Measurements from ENCODE around the gene CYB561. TPM values are rescaled to one million over a fixed set of nuclear protein-coding genes. Genes with fewer than 3 reads are reported as not detected.

Gene CYB561
- total RNA-seq, 1 experiment from 2014 or later: 35.1 TPM

DNA sequence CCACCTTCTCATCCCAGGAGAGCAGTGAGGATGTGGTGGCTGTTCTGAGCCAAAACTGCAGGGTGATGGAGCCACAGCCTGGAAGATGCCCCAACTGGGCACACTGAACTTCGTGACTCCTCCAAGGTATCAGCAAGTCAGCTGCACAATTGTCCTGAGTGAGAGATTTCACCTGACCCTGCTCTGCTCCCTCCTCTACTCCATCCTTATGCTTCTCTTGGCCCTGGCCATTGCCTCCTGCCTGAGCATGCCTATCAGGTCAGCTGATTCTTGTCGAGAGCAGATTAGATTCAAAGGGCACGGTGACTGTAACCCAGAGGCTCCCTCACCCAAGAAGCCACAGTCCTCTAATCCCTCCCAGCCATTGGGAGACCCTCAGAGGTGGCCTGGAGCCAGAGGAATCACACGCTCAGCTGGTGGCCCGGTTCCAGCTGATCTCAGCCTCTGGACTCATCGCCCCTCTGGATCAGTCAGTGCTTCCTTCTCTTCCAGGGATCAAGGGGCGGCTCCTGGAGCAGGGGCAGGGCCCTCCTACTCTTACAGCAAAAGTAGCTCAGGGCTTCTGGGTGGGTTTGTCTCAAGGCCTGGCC lies 7.0 kb upstream of the CYB561 start:
- Mint-ChIP-seq H3K27ac (no peak overlapping the region), H3K27me3 (ENCODE audit: low read depth) (peaks cover 11% of the 10 kb centered on the region), H3K4me3 (no peak overlapping the region), H3K9me3 (no peaks in the 10 kb centered on the region), H3K36me3 (peaks cover 3% of the 10 kb centered on the region; the same call in 1 of the 2 replicates), H3K4me1 (peaks cover 25% of the 10 kb centered on the region)
- ChIA-PET CTCF (interaction anchor here (0.9 to 2.1 kb wide), 4 partner anchors 26 to 44 kb away, joined by 3 to 10 read pairs (median 6); no protein-coding TSS in a partner anchor), POLR2A (no interaction called here)
- no peak for DNase-seq (ENCODE audit: low spot score)
- TF ChIP-seq FOXJ3 (CRISPR knock-in tag; IDR thresholded peaks at IDR 0.05; ENCODE audit: borderline replicate concordance): no peak
- TF ChIP-seq EMX1 (CRISPR knock-in tag; IDR thresholded peaks at IDR 0.05): no peak
- ATAC-seq: no peak

DNA sequence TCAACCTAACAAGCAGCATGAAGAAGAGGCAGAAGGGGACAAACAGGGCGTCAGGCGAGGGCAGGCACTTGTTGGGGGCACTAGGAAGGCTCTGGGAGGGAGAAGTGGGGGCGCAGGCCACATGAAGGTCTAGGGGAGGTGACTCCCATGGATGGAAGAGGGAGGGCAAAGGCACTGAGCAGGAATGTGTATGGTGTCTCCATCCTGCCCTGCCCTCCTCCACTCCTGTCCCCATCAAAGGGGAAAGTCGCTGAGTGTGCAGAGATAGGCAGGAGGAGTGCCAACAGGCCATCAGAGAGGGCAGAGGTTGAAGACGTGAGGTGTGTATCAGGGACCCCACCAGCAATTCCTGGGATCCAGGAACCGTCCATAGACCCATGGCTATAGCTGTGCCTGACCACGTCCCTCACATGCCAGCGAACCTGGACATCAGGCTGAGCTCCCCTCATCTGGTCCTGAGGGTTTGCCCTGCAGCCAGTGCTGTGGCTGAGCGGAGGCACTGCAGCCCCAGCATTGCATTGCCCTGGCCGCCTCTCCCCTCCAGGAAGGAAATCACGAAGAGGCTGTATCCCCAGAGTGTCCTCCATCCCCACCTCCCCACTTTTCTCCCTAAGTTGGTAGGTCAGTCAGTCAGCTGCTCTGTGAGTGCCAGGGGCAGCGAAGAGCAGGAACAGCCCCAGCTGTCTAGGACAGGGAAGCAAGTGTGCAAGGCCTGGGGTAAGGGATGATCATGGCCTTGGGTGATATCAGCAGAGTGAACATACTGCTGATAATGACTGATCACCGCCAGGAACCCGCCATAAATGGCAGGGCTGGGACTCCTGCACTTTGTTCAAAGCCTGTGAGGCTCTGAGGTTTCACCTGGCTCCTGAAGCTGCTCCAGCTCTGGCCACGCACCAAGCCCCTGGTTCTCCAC lies 6.2 kb upstream of the CYB561 start:
- DNase-seq (ENCODE audit: low spot score) (no peak), ATAC-seq (no peak)
- CTCF ChIA-PET: interaction anchor here (2.0 to 2.8 kb wide), 3 partner anchors 16 to 26 kb away, joined by 6 to 10 read pairs (median 6); no protein-coding TSS in a partner anchor
- Mint-ChIP-seq H3K36me3 (peaks cover 3% of the 10 kb centered on the region; the same call in 1 of the 2 replicates), H3K27ac (no peak overlapping the region), H3K9me3 (no peaks in the 10 kb centered on the region), H3K4me3 (no peak overlapping the region), H3K27me3 (ENCODE audit: low read depth) (peaks cover 12% of the 10 kb centered on the region), H3K4me1 (peaks cover 31% of the 10 kb centered on the region)
- POLR2A ChIA-PET: no interaction called here
- TF ChIP-seq GRHL2 (CRISPR knock-in tag; IDR thresholded peaks at IDR 0.05; ENCODE audit: insufficient replicate concordance, severe bottlenecking) (no peak), TP53 (CRISPR knock-in tag; IDR thresholded peaks at IDR 0.05) (no peak), KAT7 (CRISPR knock-in tag; IDR thresholded peaks at IDR 0.05; ENCODE audit: borderline replicate concordance) (no peak), HMGA2 (CRISPR knock-in tag; IDR thresholded peaks at IDR 0.05) (no peak), RORB (CRISPR knock-in tag; IDR thresholded peaks at IDR 0.05) (no peak), ZNF219 (CRISPR knock-in tag; IDR thresholded peaks at IDR 0.05; ENCODE audit: borderline replicate concordance) (no peak), ZNF671 (CRISPR knock-in tag; IDR thresholded peaks at IDR 0.05) (no peak), IRF2 (CRISPR knock-in tag; IDR thresholded peaks at IDR 0.05; ENCODE audit: borderline replicate concordance, low read depth) (no peak), JAZF1 (CRISPR knock-in tag; IDR thresholded peaks at IDR 0.05) (no peak), NFATC4 (CRISPR knock-in tag; IDR thresholded peaks at IDR 0.05) (no peak), TCF7 (CRISPR knock-in tag; IDR thresholded peaks at IDR 0.05; ENCODE audit: low read depth) (no peak), MYBL2 (CRISPR knock-in tag; IDR thresholded peaks at IDR 0.05) (no peak), ZNF423 (CRISPR knock-in tag; IDR thresholded peaks at IDR 0.05) (no peak), SMAD3 (CRISPR knock-in tag; IDR thresholded peaks at IDR 0.05; ENCODE audit: borderline replicate concordance) (no peak), ZBTB21 (CRISPR knock-in tag; IDR thresholded peaks at IDR 0.05; ENCODE audit: borderline replicate concordance) (no peak)
- TF ChIP-seq, protein P1, sequence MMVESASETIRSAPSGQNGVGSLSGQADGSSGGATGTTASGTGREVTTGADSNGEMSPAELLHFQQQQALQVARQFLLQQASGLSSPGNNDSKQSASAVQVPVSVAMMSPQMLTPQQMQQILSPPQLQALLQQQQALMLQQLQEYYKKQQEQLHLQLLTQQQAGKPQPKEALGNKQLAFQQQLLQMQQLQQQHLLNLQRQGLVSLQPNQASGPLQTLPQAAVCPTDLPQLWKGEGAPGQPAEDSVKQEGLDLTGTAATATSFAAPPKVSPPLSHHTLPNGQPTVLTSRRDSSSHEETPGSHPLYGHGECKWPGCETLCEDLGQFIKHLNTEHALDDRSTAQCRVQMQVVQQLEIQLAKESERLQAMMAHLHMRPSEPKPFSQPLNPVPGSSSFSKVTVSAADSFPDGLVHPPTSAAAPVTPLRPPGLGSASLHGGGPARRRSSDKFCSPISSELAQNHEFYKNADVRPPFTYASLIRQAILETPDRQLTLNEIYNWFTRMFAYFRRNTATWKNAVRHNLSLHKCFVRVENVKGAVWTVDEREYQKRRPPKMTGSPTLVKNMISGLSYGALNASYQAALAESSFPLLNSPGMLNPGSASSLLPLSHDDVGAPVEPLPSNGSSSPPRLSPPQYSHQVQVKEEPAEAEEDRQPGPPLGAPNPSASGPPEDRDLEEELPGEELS (CRISPR knock-in tag; IDR thresholded peaks at IDR 0.05): no peak
- TF ChIP-seq, protein P2, sequence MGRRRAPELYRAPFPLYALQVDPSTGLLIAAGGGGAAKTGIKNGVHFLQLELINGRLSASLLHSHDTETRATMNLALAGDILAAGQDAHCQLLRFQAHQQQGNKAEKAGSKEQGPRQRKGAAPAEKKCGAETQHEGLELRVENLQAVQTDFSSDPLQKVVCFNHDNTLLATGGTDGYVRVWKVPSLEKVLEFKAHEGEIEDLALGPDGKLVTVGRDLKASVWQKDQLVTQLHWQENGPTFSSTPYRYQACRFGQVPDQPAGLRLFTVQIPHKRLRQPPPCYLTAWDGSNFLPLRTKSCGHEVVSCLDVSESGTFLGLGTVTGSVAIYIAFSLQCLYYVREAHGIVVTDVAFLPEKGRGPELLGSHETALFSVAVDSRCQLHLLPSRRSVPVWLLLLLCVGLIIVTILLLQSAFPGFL (CRISPR knock-in tag; IDR thresholded peaks at IDR 0.05; ENCODE audit: borderline replicate concordance): no peak
- TF ChIP-seq, protein P3, sequence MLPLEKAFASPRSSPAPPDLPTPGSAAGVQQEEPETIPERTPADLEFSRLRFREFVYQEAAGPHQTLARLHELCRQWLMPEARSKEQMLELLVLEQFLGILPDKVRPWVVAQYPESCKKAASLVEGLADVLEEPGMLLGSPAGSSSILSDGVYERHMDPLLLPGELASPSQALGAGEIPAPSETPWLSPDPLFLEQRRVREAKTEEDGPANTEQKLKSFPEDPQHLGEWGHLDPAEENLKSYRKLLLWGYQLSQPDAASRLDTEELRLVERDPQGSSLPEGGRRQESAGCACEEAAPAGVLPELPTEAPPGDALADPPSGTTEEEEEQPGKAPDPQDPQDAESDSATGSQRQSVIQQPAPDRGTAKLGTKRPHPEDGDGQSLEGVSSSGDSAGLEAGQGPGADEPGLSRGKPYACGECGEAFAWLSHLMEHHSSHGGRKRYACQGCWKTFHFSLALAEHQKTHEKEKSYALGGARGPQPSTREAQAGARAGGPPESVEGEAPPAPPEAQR (CRISPR knock-in tag; IDR thresholded peaks at IDR 0.05): no peak
- TF ChIP-seq, protein P4, sequence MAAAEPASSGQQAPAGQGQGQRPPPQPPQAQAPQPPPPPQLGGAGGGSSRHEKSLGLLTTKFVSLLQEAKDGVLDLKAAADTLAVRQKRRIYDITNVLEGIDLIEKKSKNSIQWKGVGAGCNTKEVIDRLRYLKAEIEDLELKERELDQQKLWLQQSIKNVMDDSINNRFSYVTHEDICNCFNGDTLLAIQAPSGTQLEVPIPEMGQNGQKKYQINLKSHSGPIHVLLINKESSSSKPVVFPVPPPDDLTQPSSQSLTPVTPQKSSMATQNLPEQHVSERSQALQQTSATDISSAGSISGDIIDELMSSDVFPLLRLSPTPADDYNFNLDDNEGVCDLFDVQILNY (CRISPR knock-in tag; IDR thresholded peaks at IDR 0.05): no peak
- TF ChIP-seq, protein P5, sequence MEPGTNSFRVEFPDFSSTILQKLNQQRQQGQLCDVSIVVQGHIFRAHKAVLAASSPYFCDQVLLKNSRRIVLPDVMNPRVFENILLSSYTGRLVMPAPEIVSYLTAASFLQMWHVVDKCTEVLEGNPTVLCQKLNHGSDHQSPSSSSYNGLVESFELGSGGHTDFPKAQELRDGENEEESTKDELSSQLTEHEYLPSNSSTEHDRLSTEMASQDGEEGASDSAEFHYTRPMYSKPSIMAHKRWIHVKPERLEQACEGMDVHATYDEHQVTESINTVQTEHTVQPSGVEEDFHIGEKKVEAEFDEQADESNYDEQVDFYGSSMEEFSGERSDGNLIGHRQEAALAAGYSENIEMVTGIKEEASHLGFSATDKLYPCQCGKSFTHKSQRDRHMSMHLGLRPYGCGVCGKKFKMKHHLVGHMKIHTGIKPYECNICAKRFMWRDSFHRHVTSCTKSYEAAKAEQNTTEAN (CRISPR knock-in tag; IDR thresholded peaks at IDR 0.05): no peak

Data from WTC11 (cell line).